Ureter (tissue), 1 donor: ENCODE results near the gene PRDM11. TPM values are rescaled to one million over a fixed set of nuclear protein-coding genes. Genes with fewer than 3 reads are reported as not detected.
A peak's percentile ranks its signal among the peaks of the same experiment; 100 is the strongest.
"Not testable (repeated sequence)": the region's sequence is repeated elsewhere in the genome, so short reads cannot be mapped to it uniquely, and the experiment has no call there.

Experiments
- DNase-seq: peaks from one replicate; pipeline ENCODE4 v3.0.0-alpha.2; 2020; ENCODE audit warnings: low spot score
- total RNA-seq: library from RNA; stranded (reverse); gene quantifications from one replicate; pipeline ENCODE4 v1.2.4, GENCODE V29; 2023
- donor health status: DM: yes; HTN: yes; CAD: no.

The PRDM11 gene
- total RNA-seq, 1 donor from 2014 or later: 35.3 TPM

GRCh38 chr11:45232341-45233080 is 86.1 kb downstream of the PRDM11 start:
- DNase-seq: no peak

GRCh38 chr11:45233121-45233803 is 86.8 kb downstream of the PRDM11 start:
- DNase-seq: peak; percentile 72

GRCh38 chr11:45233804-45234170 is 87.3 kb downstream of the PRDM11 start:
- DNase-seq: no peak

- DNase-seq: no peak
Observed at GRCh38 chr11:45234306-45235006, 88.0 kb downstream of the PRDM11 start.

- DNase-seq: no peak
Observed at GRCh38 chr11:45237711-45238315, 91.4 kb downstream of the PRDM11 start.

GRCh38 chr11:45238724-45239123 is 92.3 kb downstream of the PRDM11 start:
- no peak for DNase-seq

GRCh38 chr11:45239733-45240132 is 93.3 kb downstream of the PRDM11 start:
- no peak for DNase-seq

- DNase-seq: no peak
Observed at GRCh38 chr11:45243967-45244366, 97.5 kb downstream of the PRDM11 start.

GRCh38 chr11:45245218-45246045 is 99.0 kb downstream of the PRDM11 start:
- DNase-seq: no peak

- no peak for DNase-seq
Observed at GRCh38 chr11:45246241-45246640, 99.8 kb downstream of the PRDM11 start.

GRCh38 chr11:45247433-45247832 is 101.0 kb downstream of the PRDM11 start:
- no peak for DNase-seq

GRCh38 chr11:45248501-45249011 is 102.1 kb downstream of the PRDM11 start:
- no peak for DNase-seq

GRCh38 chr11:45249372-45249771 is 102.9 kb downstream of the PRDM11 start:
- DNase-seq: not testable (repeated sequence)

GRCh38 chr11:45250035-45250718 is 103.7 kb downstream of the PRDM11 start:
- DNase-seq: no peak

GRCh38 chr11:45252134-45252856 is 105.9 kb downstream of the PRDM11 start:
- no peak for DNase-seq

GRCh38 chr11:45252877-45253276 is 106.4 kb downstream of the PRDM11 start:
- DNase-seq: no peak

GRCh38 chr11:45253640-45254039 is 107.2 kb downstream of the PRDM11 start:
- DNase-seq: no peak

- DNase-seq: no peak
Observed at GRCh38 chr11:45254070-45254469, 107.6 kb downstream of the PRDM11 start.

- DNase-seq: no peak
Observed at GRCh38 chr11:45258982-45259530, 112.6 kb downstream of the PRDM11 start.

GRCh38 chr11:45259592-45259991 is 113.2 kb downstream of the PRDM11 start:
- DNase-seq: peak; percentile 71
